NCI-H2107 treated with DMSO at 0.1 percent for 48 hours (cell line): ENCODE results near the gene PUM2.

ENCODE experiments used
- DNase-seq: peaks from one replicate; lab custom pipeline; 2025; ENCODE audit not compliant: unreplicated experiment; lab: John Stamatoyannopoulos, UW

Gene PUM2

GRCh38 chr2:20218331-20219320 is 132.0 kb downstream of the PUM2 start:
- DNase-seq, result no peak

DNA sequence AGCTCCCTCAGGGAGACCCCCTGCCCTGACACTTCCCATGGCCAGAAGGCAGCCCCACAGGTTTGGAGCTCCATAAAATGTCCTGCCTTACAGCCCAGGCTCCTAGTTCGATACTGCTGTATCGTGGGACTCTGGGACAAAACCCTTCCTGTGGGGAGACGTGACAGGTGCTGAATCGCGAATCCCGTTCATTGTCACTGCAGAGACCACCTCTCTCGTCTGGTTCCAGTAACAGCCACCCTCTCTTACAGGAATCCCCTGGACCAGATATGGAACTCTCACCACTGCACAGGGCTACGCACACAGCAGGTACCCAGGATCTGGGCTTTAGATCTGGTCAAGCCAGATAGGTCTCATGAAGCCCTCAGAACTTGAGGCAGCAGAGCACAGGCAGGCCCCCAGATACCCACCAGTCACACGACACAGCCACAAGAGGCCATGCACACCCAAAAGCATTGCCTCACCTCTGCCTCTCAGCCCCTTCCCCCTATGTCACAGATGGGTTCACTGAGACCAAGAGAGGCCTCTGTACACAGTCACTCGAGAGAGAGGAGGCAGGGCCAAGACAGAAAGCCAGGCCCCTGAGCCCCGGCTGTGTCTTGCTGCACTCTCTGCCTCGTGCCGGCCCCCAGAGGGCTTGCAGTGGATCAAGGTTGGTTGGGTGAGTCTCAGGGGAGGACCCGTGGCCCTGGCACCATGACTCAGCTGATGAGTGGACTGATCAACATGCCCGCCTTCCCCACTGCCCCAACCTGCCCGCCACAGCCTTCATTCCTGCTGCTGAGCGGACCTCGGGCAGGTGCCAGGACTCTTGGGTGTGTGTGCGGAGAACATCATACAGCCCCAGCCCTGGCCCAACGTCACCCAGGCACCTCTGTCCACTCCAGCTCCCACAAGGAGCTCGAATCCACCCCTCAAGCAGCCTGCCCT is 133.3 kb downstream of the PUM2 start:
- no peak for DNase-seq

GRCh38 chr2:20216130-20217025 is 134.3 kb downstream of the PUM2 start:
- no peak for DNase-seq

DNA sequence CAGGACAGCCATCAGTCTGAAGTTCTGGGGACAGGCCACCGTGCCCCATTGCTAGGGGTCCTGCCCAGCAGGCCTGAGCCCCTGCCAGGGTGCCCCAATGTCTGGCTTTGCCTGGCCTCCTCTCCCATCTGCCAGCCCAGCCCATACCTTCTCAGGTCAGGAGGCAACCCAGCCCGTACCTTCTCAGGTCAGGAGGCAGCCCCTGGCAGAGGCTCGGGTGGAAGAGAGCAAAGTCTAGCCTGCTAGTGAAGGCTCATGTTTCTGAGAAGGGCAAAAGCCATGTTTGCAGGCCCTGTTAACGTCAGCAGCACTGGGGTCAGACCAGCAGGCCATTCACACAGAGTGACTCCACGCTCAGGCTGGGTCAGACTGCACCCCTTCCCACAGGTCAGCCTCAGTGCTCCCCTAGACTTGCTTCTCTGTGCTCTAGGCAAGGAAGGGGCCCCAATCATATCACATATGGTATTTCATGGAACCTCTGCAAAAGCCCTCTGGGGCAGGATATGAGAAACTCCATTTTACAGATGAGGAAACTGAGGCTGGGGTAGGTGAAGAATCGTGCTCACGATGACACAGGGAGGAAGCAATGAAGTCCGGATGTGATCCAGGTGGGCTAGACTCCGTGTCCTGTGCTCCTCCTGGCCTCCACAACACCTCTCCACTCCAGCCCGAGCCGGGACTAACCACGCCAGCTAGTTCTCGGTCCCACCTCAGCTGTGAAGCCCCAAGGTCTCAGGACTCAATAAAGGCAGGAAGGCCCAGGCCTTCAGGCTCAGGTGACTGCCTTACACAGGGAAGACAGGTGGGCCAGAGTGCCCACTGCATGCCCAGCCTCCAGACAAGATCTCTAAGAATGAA is 135.2 kb downstream of the PUM2 start:
- no peak for DNase-seq

GRCh38 chr2:20214566-20215182 is 136.0 kb downstream of the PUM2 start:
- no peak for DNase-seq

GRCh38 chr2:20213651-20214565 is 136.7 kb downstream of the PUM2 start:
- peak; percentile 89 for DNase-seq

DNA sequence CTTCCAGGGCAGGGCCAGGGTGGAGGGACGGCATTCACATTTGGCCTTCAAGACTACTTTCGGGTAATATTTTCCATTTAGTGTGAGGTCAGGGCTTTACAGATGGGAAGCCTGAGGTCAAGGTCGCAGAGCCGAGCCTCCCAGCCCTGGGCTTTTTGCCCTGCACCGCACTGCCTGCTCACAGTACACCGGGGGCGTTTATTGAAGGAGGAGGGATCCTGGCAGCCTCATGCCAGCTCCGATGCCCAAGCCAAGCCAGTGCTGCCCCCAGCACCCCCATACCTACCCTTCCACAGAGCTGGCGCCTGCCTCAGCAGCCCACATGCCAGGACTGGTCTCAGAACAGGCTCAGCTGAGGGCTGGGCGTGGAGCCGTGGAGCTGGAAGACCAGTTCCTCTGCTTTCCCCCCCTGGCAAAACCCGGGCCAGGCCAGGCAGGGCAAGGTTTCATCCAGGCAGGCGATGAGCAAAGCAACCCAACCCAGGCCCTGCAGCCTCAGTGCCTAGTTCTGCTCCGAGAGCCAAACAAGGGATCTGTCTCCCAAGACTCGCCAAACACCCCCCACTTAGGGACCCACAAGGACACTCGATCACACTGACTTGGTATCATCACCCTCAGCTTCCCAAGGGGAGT is 137.7 kb downstream of the PUM2 start:
- DNase-seq, result no peak

- no peak for DNase-seq
Measured at GRCh38 chr2:20212459-20212870, 138.2 kb downstream of the PUM2 start.

DNA sequence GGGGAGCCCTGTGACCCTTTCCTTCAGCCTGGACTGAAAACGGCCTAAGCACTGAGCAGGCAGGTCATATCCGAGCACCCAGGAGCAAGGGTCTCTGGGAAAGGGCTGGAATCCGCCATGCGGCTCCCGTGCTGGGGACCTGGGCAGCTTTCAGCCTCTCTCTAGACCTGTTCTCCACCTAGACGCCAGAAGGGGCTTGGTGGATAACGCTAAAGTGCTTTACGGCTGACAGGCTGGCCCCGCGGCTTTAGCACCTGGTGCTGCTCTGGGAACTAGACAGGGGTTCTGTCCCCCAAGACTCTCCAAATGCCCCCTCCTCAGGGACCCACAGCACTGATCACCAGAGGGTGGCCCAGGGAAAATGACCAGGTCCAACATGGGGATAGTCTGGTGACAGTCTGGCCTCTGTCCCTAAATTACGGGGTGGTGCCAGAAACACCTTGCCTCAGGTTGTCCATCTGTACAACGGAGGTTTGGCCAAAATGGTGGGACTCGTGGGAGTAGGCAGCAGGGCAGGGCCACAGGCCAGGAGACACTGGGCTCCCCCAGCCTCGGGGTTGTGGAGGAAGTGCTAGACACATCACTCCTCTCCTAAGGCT is 138.7 kb downstream of the PUM2 start:
- DNase-seq, result no peak

GRCh38 chr2:20211420-20211819 is 139.2 kb downstream of the PUM2 start:
- no peak for DNase-seq

DNA sequence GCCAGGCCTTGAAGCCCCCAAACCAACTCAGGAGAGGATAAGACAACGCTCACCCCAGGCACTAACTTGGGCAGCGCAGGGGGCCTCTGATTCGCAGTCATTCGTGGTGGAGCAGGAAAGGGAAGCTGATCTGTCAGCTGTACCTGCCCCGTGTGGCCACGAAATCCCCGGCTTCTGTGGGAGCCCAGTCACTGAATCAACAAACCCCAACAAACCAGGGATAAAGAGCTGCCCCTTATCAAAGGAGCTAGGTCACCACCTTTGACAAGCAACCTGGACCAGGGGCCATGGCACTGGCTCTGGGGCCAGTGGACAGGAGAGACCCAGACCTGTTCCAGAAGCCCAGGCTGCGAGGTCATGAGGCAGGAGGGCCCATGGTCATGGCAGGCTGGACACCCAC is 140.2 kb downstream of the PUM2 start:
- DNase-seq, result no peak

- no peak for DNase-seq
Measured at GRCh38 chr2:20209373-20210109, 141.1 kb downstream of the PUM2 start.

GRCh38 chr2:20208476-20208859 is 142.2 kb downstream of the PUM2 start:
- DNase-seq, result peak; percentile 21

GRCh38 chr2:20207051-20207450 is 143.6 kb downstream of the PUM2 start:
- DNase-seq, result no peak

DNA sequence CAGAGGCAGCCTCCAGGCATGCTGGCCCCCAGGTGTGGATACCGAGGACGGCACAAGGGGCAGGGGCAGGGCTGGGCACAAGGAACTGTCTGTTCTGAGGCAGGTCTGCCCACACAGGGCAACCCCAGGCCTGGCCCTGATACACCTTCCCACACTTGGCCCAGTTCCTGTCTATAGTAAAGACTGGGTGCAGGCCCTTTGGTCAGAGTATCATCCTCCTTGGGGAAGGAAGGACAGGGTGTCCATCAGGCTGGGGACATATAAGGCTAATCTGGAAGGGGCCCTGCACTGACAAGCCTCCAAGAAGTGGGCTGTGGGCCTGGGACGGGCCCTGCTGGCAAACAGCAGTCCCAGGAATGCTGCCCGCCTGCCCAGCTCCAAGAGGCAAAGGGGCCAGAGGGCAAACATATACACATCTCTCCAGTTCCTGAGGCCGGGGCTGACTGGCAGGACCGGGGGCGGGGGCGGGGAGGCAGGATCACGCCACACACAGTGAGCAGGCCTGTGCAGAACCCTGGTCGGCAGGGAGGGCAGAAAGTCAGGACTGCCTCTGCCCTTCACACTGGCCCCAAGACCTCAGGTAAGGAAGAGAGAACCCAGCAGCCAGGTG is 144.6 kb downstream of the PUM2 start:
- DNase-seq, result no peak

- DNase-seq, result no peak
Measured at GRCh38 chr2:20205069-20205468, 145.6 kb downstream of the PUM2 start.
